B cell (primary cell): ENCODE measurements around the gene RAMP2.

ENCODE experiments used
- CTCF ChIP-seq: fragments of 200-600 bp; IDR thresholded peaks from one replicate; pipeline ENCODE4 v1.8.0; 2022; ENCODE audit warnings: antibody characterized with exemption, mild to moderate bottlenecking
- EZH2 ChIP-seq: IDR thresholded peaks from 2 replicates; pipeline ENCODE4 v1.6.1; 2012; ENCODE audit warnings: borderline replicate concordance, low read depth, mild to moderate bottlenecking, moderate library complexity, low read length; ENCODE audit not compliant: insufficient read depth, poor library complexity, severe bottlenecking

GRCh38 chr17:42796066-42796758, 35.2 kb downstream of the RAMP2 start:
- no peak for TF ChIP-seq CTCF
- no peak for TF ChIP-seq EZH2
